Activated B cell treated with CpG ODN at 0.5 μM for 24 hours (primary cell): Measurements from ENCODE around the gene GPRC5C. TPM values are rescaled to one million over a fixed set of nuclear protein-coding genes. Genes with fewer than 3 reads are reported as not detected.

Experiments
- ATAC-seq: fragments of 200-7000 bp; cut with Tn5 transposase; one replicate; pipeline ENCODE4 v1.10.0; 2021; ENCODE audit warnings: low read depth, mild to moderate bottlenecking, moderate library complexity
- CTCF ChIA-PET: fragments of 350-600 bp; sonication (Branson Sonifier 250); formaldehyde crosslinking; loops from one replicate; lab custom pipeline; 2021; ENCODE audit warnings: antibody characterized with exemption; lab: Charles Lee
- POLR2A ChIA-PET: fragments of 350-600 bp; sonication (Branson Sonifier 250); formaldehyde crosslinking; loops from one replicate; lab custom pipeline; 2021; ENCODE audit warnings: antibody characterized with exemption; lab: Charles Lee
- DNase-seq: peaks from one replicate; pipeline ENCODE4 v3.0.0; 2022
- H3K27ac Mint-ChIP-seq: one replicate; pipeline ENCODE4 v1.8.0; 2020; ENCODE audit warnings: mixed read lengths
- H3K27me3 Mint-ChIP-seq: one replicate; pipeline ENCODE4 v1.8.0; 2021; ENCODE audit warnings: mixed read lengths
- H3K36me3 Mint-ChIP-seq: one replicate; pipeline ENCODE4 v1.8.0; 2021; ENCODE audit warnings: low read depth, mixed read lengths
- H3K4me1 Mint-ChIP-seq: one replicate; pipeline ENCODE4 v1.8.0; 2021; ENCODE audit warnings: mixed read lengths
- H3K4me3 Mint-ChIP-seq: one replicate; pipeline ENCODE4 v1.8.0; 2020; ENCODE audit warnings: mild to moderate bottlenecking, mixed read lengths
- H3K9me3 Mint-ChIP-seq: one replicate; pipeline ENCODE4 v1.8.0; 2020; ENCODE audit warnings: mixed read lengths
- CTCF ChIP-seq: fragments of 200-600 bp; IDR thresholded peaks from one replicate; pipeline ENCODE4 v1.8.0; 2022; ENCODE audit warnings: antibody characterized with exemption, mild to moderate bottlenecking
- intact Hi-C: fragments of 100-400 bp; cut with micrococcal nuclease; formaldehyde crosslinking; loops from one replicate; pipeline ENCODE4 v1.15.1; 2024
- total RNA-seq: library from RNA; stranded (reverse); gene quantifications from 2 replicates; pipeline ENCODE4 v1.2.3, GENCODE V29; 2022

Gene GPRC5C
- total RNA-seq, 1 donor from 2014 or later, result 17.0 TPM

- Mint-ChIP-seq H3K4me3 (no peak overlapping the region), H3K36me3 (no peaks in the 10 kb centered on the region), H3K4me1 (peaks cover 19% of the 10 kb centered on the region), H3K27ac (no peak overlapping the region), H3K9me3 (no peaks in the 10 kb centered on the region), H3K27me3 (peaks cover 17% of the 10 kb centered on the region)
- ATAC-seq (no peak), DNase-seq (no peak)
- no peak for TF ChIP-seq CTCF
- intact Hi-C loops, result no loop called here
- ChIA-PET CTCF (interaction anchor here (1.2 kb wide), 1 partner anchor 12 kb away, joined by 3 read pairs; no protein-coding TSS in a partner anchor), POLR2A (interaction anchor here (0.6 kb wide), 2 partner anchors 101 to 300 kb away, joined by 3 to 6 read pairs; no protein-coding TSS in a partner anchor)
These were observed 14.9 kb downstream of the GPRC5C start for GRCh38 chr17:74446551-74447500.

GRCh38 chr17:74447628-74448159 is 15.8 kb downstream of the GPRC5C start:
- intact Hi-C loops, result no loop called here
- peaks cover 14% of the 10 kb centered on the region for H3K4me1 Mint-ChIP-seq
- no peak for TF ChIP-seq CTCF
- H3K4me3 Mint-ChIP-seq, result no peak overlapping the region
- no peak for ATAC-seq
- POLR2A ChIA-PET, result interaction anchor here (0.6 kb wide), 1 partner anchor 299 kb away, joined by 6 read pairs; no protein-coding TSS in a partner anchor
- H3K9me3 Mint-ChIP-seq, result no peaks in the 10 kb centered on the region
- H3K27ac Mint-ChIP-seq, result no peak overlapping the region
- peaks cover 22% of the 10 kb centered on the region for H3K27me3 Mint-ChIP-seq
- no peaks in the 10 kb centered on the region for H3K36me3 Mint-ChIP-seq
- DNase-seq, result no peak
- CTCF ChIA-PET, result interaction anchor here (1.2 to 1.6 kb wide), 2 partner anchors 10 to 11 kb away, joined by 3 read pairs; no protein-coding TSS in a partner anchor

- intact Hi-C loops, result no loop called here
- H3K4me3 Mint-ChIP-seq, result no peak overlapping the region
- H3K27ac Mint-ChIP-seq, result no peak overlapping the region
- ChIA-PET CTCF (interaction anchor here (1.6 kb wide), 1 partner anchor 8 kb away, joined by 3 read pairs; no protein-coding TSS in a partner anchor), POLR2A (no interaction called here)
- H3K9me3 Mint-ChIP-seq, result no peaks in the 10 kb centered on the region
- no peak for DNase-seq
- no peaks in the 10 kb centered on the region for H3K36me3 Mint-ChIP-seq
- no peak for TF ChIP-seq CTCF
- H3K27me3 Mint-ChIP-seq, result peaks cover 25% of the 10 kb centered on the region
- H3K4me1 Mint-ChIP-seq, result peaks cover 4% of the 10 kb centered on the region
- no peak for ATAC-seq
These were observed 16.9 kb downstream of the GPRC5C start for GRCh38 chr17:74448756-74449155.

- no peak overlapping the region for H3K4me3 Mint-ChIP-seq
- peaks cover 2% of the 10 kb centered on the region for H3K4me1 Mint-ChIP-seq
- TF ChIP-seq CTCF, result no peak
- no peak overlapping the region for H3K27ac Mint-ChIP-seq
- H3K27me3 Mint-ChIP-seq, result peaks cover 25% of the 10 kb centered on the region
- intact Hi-C loops, result no loop called here
- no peak for DNase-seq
- no peaks in the 10 kb centered on the region for H3K36me3 Mint-ChIP-seq
- ChIA-PET POLR2A (no interaction called here), CTCF (interaction anchor here (1.6 kb wide), 1 partner anchor 8 kb away, joined by 3 read pairs; no protein-coding TSS in a partner anchor)
- no peaks in the 10 kb centered on the region for H3K9me3 Mint-ChIP-seq
- ATAC-seq, result no peak
These were observed 17.4 kb downstream of the GPRC5C start for GRCh38 chr17:74449306-74449705.

- intact Hi-C loops, result loop anchor here (1.0 to 10.0 kb wide), 3 partner anchors 37 to 1015 kb away; no protein-coding TSS in a partner anchor
- CTCF ChIA-PET, result no interaction called here
- Mint-ChIP-seq H3K4me1 (peaks cover 3% of the 10 kb centered on the region), H3K36me3 (no peaks in the 10 kb centered on the region), H3K27me3 (peaks cover 24% of the 10 kb centered on the region), H3K27ac (no peak overlapping the region), H3K4me3 (no peak overlapping the region), H3K9me3 (no peaks in the 10 kb centered on the region)
- POLR2A ChIA-PET, result no interaction called here
- ATAC-seq (no peak), DNase-seq (no peak)
- TF ChIP-seq CTCF, result no peak
These were observed 17.9 kb downstream of the GPRC5C start for GRCh38 chr17:74449773-74450172.
